GM12875 (cell line): ENCODE results near the gene PDE12.

Source experiments
- H3K4me3 ChIP-seq: one replicate; pipeline ENCODE4 v1.5.1; 2011; ENCODE audit warnings: low read depth, low read length, control low read depth
- CTCF ChIP-seq: IDR thresholded peaks from 2 replicates; pipeline ENCODE4 v1.5.1; 2011; ENCODE audit warnings: low read depth, mild to moderate bottlenecking, control low read depth, inconsistent platforms, low read length, moderate library complexity, borderline replicate concordance; ENCODE audit not compliant: insufficient read depth

The PDE12 gene, protein sequence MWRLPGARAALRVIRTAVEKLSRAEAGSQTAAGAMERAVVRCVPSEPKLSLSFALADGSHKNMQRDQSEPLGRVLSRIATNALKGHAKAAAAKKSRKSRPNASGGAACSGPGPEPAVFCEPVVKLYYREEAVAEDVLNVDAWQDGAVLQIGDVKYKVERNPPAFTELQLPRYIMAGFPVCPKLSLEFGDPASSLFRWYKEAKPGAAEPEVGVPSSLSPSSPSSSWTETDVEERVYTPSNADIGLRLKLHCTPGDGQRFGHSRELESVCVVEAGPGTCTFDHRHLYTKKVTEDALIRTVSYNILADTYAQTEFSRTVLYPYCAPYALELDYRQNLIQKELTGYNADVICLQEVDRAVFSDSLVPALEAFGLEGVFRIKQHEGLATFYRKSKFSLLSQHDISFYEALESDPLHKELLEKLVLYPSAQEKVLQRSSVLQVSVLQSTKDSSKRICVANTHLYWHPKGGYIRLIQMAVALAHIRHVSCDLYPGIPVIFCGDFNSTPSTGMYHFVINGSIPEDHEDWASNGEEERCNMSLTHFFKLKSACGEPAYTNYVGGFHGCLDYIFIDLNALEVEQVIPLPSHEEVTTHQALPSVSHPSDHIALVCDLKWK

GRCh38 chr3:57555738-57556458, at the start of gene PDE12:
TSS of gene PDE12 (plus strand) at chr3:57556274. CDS start at chr3:57556380, 106 bp downstream.
- peak within 1 kb of the TSS; percentile 93 for H3K4me3 ChIP-seq
- TF ChIP-seq CTCF, result no peak

DNA sequence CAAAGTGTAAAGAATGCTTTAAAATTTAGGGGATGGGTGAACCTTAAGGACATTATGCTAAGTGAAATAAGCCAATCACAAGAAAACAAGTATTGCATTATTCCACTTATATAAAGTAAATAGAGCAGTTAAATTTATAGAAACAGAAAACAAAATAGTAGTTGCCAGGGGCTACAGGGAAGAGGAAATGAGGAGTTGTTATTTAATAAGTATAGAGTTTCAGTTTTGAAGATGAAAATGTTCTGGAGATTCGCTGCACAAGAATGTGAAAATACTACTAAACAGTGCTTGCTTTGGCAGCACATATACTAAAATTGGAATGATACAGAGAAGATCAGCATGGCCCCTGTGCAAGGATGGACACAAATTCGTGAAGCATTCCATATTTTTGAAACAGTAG, 43.9 kb upstream of the PDE12 start:
- H3K4me3 ChIP-seq, result no peak overlapping the region
- TF ChIP-seq CTCF, result no peak

GRCh38 chr3:57518276-57518915, 37.7 kb upstream of the PDE12 start:
- no peak for TF ChIP-seq CTCF
- H3K4me3 ChIP-seq, result no peak overlapping the region

GRCh38 chr3:57530071-57530608, 25.9 kb upstream of the PDE12 start:
- no peak for TF ChIP-seq CTCF
- H3K4me3 ChIP-seq, result no peak overlapping the region

GRCh38 chr3:57538465-57538864, 17.6 kb upstream of the PDE12 start:
- no peak for TF ChIP-seq CTCF
- no peak overlapping the region for H3K4me3 ChIP-seq

- no peak within 1 kb of the TSS for H3K4me3 ChIP-seq
- TF ChIP-seq CTCF, result no peak
Observed at GRCh38 chr3:57544181-57545125, 11.6 kb upstream of the PDE12 start, which contains the start of gene DNAH12. TSS of gene DNAH12 (minus strand) at chr3:57544344. CDS start at chr3:57542870, 1,474 bp downstream.
